T-helper 9 cell (primary cell): ENCODE measurements around the gene PDGFD.

ENCODE experiments used
- DNase-seq: peaks from one replicate; pipeline ENCODE4 v3.0.0-alpha.2; 2020
- total RNA-seq, 2 donors: gene quantifications; one replicate each; lab custom pipeline; 2026; lab: John Stamatoyannopoulos, UW

PDGFD gene
- 0 to 0.24 reads per million in 2 donors for total RNA-seq

DNA sequence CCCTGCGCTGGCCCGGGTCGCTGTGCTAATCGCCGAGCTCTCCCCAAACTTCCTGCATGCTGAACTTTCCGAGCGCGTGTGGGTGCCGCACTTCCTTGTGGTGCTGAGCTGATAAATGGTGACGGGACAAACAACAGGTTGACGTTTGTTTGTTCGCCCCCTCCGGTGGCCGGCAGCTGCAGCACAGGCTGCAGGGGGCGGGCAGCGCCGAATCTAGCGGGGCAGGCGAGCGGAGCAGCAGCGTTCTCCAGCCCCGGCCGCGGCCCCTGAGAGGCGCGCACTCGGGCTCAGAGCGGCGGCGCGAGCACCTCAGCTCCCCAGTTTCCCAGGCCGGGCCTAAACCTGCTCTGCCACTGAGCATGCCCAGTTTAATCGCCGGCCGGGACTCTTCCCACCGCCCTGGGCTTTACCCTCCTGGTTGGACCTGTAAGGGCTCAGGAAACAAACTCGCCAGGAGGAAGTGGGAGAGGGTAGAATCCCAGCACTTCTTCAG is at the start of gene PDGFD:
Gene PDGFD, minus strand, starts transcription at position 120 of the 493 bp plus-strand sequence.
- no peak for DNase-seq

DNA sequence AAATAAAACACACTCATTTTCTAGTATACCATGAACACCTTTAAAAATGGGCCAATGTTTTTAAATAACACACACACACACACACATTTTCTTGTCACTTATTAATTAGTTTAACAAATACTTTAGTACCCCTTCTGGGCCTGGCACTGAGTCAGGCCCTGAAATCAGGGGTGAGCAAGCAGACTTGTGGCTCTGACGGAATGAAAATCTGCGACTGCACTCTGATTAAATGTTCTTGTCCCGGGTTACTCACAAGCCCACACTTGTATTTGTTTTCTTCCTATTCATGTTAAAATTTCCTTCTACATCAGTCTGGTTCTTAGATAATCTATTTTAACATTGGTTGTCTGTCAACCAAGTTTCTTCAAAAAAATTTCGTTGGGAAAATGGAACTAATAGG is 43.0 kb upstream of the PDGFD start:
- no peak for DNase-seq

GRCh38 chr11:104205838-104206237 is 41.9 kb upstream of the PDGFD start:
- no peak for DNase-seq

GRCh38 chr11:104200688-104201087 is 36.7 kb upstream of the PDGFD start:
- no peak for DNase-seq

DNA sequence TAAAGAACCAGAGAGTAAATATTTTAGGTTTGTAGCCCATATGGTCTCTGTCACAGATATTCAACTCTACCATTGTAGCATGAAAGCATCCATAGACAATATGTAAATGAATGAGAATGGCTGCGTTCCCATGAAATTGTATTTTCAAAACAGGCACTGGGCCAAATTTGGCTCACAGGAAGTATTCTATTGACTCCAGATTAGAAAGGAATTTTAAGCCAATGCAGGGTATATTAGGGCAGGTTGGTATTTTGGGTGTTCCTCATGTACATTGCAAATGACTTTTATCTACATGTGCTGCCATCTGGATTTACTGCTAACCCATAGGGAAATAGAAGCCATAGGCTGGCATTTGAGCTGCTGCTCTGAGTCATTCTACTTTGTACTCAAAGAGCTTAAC is 35.1 kb upstream of the PDGFD start:
- no peak for DNase-seq

DNA sequence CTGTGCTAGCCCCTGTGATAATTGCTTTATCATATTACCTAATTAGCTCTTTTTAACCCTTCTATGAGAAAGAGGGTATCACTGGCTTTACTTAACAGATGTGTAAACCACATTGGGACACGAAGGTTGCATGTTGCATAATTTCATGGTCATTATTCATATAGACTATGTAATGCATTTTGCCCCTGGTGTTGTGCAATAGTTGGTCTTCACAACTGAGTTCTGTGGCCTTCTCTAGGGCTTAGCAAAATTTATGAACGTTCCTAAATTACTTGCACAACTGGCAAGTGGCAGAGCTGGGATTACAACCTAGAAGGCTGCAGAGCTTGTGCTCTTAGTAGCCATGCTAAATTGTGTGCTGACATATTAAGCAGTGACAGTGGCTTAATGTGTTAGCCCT is 34.6 kb upstream of the PDGFD start:
- no peak for DNase-seq

DNA sequence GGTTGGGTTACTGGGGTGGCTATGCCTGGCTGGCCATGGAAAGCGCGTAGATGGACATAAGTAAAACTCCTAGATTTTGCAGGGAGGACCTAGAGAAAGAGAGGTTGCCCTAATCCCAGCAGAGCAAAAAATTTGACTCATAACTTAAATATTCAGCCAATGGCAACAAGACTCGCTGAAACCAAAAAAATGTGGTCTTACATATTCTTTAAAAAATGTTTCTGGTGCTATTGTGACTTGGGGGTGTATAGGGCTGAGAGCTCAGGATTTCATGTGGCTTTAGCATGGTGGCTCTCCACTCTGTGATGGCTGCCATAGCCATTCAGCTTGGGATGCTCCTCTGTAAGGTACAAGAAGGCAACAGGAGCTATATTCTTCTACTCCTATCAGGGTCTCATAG is 27.2 kb upstream of the PDGFD start:
- no peak for DNase-seq

GRCh38 chr11:104183593-104183992 is 19.6 kb upstream of the PDGFD start:
- no peak for DNase-seq

DNA sequence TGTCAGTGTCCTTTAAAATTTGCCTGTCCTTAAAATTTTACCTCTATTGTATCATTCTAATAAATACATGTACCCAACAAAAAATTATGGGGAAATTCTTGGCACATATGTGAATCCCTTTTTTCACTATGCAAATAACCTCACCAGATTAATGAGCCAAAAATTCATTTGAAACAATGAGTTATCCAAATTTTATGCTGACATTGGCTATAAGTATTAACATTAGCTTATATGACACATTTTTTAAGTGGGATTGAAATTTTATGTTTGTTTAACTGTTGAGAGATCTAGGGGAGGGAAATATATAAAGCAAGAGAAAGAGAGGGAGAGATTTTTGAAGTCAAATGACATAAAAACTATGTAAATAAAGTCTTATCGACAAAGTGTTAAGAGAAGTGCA is 11.8 kb upstream of the PDGFD start:
- no peak for DNase-seq

GRCh38 chr11:104169091-104169490 is 5.1 kb upstream of the PDGFD start:
- no peak for DNase-seq

- DNase-seq, result no peak
These were observed 1.1 kb upstream of the PDGFD start for GRCh38 chr11:104165014-104165413.

- DNase-seq, result no peak
These were observed 583 bp downstream of the PDGFD start for GRCh38 chr11:104163100-104164027.

DNA sequence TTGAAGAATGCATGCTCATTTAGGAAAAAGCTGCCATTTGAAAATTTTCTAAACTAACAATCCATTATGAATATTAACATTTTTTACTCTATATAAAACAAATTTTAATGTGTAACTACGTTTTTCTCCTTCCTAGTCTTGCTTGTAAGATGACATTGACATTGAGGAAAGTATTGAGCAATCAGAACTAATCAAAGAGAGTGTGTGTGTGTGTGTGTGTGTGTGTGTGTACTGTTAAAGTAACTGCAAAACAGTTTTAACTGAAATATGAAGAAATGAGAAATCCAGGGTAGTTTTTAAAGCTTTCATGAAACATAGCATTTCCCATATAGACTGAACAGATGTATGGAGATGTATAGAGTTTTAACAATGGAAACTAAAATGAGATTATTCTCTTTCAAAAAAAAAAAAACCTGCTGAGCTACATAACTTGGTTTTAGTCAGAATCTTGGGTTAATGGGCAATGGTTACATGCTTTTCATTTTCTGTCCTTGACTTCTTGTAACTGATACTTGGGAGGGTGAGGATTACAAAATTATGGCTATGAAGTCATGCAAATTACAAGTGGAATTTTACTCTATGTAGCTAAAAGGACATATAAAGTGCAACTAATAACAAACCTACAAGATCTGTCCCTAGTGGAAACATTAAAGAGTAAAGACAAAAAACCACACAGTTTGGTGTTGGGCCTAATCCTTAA is 2.0 kb downstream of the PDGFD start:
- no peak for DNase-seq

GRCh38 chr11:104159356-104159755 is 4.6 kb downstream of the PDGFD start:
- DNase-seq, result no peak

DNA sequence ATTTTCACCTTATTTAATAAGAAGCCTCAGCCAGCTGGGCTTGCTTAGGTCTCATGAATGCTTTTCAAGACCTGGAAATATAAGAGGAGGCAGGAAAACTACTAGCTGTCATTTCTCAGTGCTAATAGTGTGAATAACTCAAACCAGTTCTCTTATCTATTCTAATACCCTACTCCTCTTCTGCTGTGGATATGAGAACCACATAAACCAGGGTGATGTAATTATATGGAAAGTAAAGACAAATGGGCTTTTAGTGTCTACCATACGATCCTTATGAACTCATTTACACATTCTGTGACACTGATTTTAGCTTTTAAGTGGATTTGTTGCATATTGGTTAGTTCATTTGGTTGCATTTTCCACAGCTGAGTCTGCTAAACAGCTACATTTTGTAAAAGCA is 8.6 kb downstream of the PDGFD start:
- DNase-seq, result no peak

DNA sequence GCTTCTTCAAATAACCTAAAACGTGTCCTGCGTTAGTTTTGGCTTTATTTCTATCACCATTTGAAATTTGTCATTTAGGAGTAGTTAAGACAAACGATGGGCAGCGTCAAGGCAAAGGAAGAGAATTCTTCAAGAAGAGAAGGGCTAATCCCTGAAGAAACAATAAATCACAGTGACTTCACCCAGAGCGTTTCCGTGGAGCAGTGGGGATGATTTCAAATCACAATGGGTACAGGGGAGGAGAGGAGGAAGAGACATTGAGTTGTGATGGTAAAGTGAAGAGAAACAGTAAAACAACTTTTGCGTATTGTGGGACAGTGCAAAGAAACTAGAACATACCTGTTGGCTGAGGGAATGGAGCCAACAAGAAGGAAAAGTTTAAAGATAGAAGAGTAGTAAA is 9.7 kb downstream of the PDGFD start:
- no peak for DNase-seq

GRCh38 chr11:104152941-104153505 is 10.9 kb downstream of the PDGFD start:
- DNase-seq, result no peak

DNA sequence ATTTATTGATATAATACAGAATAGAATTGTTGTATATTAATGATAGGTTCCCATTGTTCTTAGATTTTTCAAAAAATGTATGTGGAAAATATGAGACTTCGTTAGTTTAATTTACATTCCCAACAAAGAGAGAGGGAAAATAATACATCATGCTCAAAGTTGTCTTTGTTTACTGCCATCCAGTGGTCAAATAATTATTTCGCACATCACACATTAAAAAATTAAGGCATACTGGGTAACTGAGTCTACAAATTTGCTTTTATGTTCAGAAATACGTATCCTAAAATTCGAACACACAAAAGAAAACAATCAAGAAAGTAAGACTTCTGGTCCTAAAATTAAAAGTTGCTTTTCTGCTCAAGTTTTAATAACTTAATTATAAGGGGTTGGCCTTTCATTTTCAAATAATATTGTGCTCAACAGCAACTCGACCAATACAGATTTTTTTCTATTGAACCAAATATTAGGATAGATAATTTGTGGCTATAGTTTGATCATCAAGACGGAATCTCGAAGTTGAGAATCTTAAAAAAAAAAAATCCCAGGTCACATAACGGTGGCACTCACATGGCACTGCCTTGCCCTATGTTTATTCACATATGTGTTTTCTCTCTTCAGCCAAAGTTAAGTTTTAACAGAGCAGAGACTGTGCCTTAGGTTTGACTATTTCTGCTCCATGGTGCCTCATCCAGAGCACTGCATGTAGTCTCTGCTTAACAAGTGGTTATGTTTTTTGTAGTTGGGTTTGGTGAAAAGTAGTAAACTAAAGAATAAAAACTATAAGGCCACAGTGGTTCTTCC is 12.3 kb downstream of the PDGFD start:
- no peak for DNase-seq

GRCh38 chr11:104148706-104149105 is 15.2 kb downstream of the PDGFD start:
- no peak for DNase-seq

- DNase-seq, result no peak
These were observed 15.9 kb downstream of the PDGFD start for GRCh38 chr11:104148074-104148473.

- no peak for DNase-seq
These were observed 17.0 kb downstream of the PDGFD start for GRCh38 chr11:104146943-104147342.

GRCh38 chr11:104146421-104146820 is 17.5 kb downstream of the PDGFD start:
- DNase-seq, result no peak

- DNase-seq, result no peak
These were observed 18.9 kb downstream of the PDGFD start for GRCh38 chr11:104145062-104145461.
